ENCODE data around the gene TMEM151A.

- TF ChIP-seq CTCF (IDR thresholded peaks at IDR 0.05; ENCODE audit: low read length) (no peak), EZH2 (optimal IDR thresholded peaks at IDR 0.05; ENCODE audit: low read depth, low read length) (no peak), EZH2phosphoT487 (IDR thresholded peaks at IDR 0.05; ENCODE audit: low read length) (no peak)
Observed at GRCh38 chr11:66259225-66259624, 32.5 kb upstream of the TMEM151A start.
